GM12878 (cell line): Measurements from ENCODE around the gene TSEN54. TPM values are rescaled to one million over a fixed set of nuclear protein-coding genes. Genes with fewer than 3 reads are reported as not detected.

Experiments used
- CREB1 ChIP-seq: IDR thresholded peaks from 2 replicates; pipeline ENCODE4 v1.6.1; 2012; ENCODE audit warnings: low read depth, mild to moderate bottlenecking, inconsistent platforms
- EP300 ChIP-seq, 2 experiments: fragments of 150-350 bp in 1 of 2; IDR thresholded peaks; 2 replicates each; pipeline ENCODE4 v1.6.1; 2011 to 2012; ENCODE audit warnings: low read depth in 2 of 2, low read length in 2 of 2, borderline replicate concordance in 1 of 2, improper control_type of control experiment in 1 of 2, inconsistent platforms in 1 of 2; ENCODE audit not compliant: control insufficient read depth in 1 of 2
- GATAD2B ChIP-seq: fragments of 450-650 bp; conservative IDR thresholded peaks from 2 replicates; pipeline ENCODE4 v1.6.1; 2017; ENCODE audit warnings: low read depth, mild to moderate bottlenecking, moderate library complexity
- IKZF1 ChIP-seq: fragments of 450-650 bp; conservative IDR thresholded peaks from 2 replicates; pipeline ENCODE4 v1.6.1; 2017; ENCODE audit warnings: antibody characterized with exemption, mild to moderate bottlenecking
- NKRF ChIP-seq: fragments of 450-650 bp; conservative IDR thresholded peaks from 2 replicates; pipeline ENCODE4 v1.6.1; 2017; ENCODE audit warnings: mild to moderate bottlenecking, moderate library complexity
- RUNX3 ChIP-seq: IDR thresholded peaks from 2 replicates; pipeline ENCODE4 v1.6.1; 2012; ENCODE audit warnings: low read length, inconsistent platforms
- ZNF687 ChIP-seq: fragments of 450-650 bp; IDR thresholded peaks from 2 replicates; pipeline ENCODE4 v1.6.1; 2017; ENCODE audit warnings: mild to moderate bottlenecking, moderate library complexity
- polyA plus RNA-seq, 11 experiments: library from polyadenylated mRNA; depleted of rRNA in 4 of 11; unstranded in 6 of 11; stranded (reverse) in 5 of 11; fragments of >200 nt; fragmentation: Nextera tagmentation in 4 of 11; fragmentation: Illumina TruSeq in 1 of 11; extraction: Ambion mirVana in 4 of 11; extraction: Trizol in 1 of 11; gene quantifications; 1 replicate in 1 of 11; 2 replicates in 10 of 11; pipeline versions ENCODE4 v1.2.1 to v1.2.3, GENCODE V29; 2011 to 2016; ENCODE audit warnings: inconsistent platforms in 2 of 11, missing spikeins in 2 of 11, low read depth in 1 of 11
- total RNA-seq, 4 experiments: library from RNA; depleted of rRNA in 3 of 4; stranded (reverse); fragments of >200 nt in 3 of 4; fragmentation: Illumina TruSeq in 1 of 4; extraction: Trizol in 1 of 4; gene quantifications; 2 replicates each; pipeline versions ENCODE4 v1.2.1 to v1.2.3, GENCODE V29; 2013 to 2021

TSEN54 gene
- total and polyA plus RNA-seq, 10 of the 15 experiments (the other 5 are each of a cell fraction or from before 2014, with no cell fraction given), result 7.1 to 48.0 (median 41.1) TPM

- TF ChIP-seq ZNF687, result peak; percentile 70
- TF ChIP-seq IKZF1, result peak; percentile 71
- no peak for TF ChIP-seq NKRF
- no peak for TF ChIP-seq CREB1
- peak; percentile 58 for TF ChIP-seq RUNX3
- peak in 1 of 2 experiments; percentile 13; a peak in 1 of 4 replicates for TF ChIP-seq EP300 (IDR thresholded peaks at IDR 0.05; ENCODE audit: borderline replicate concordance in 1 of 2, control insufficient read depth in 1 of 2, low read depth in 2 of 2, low read length in 2 of 2)
- peak; percentile 81 for TF ChIP-seq GATAD2B
These were observed 18.8 kb downstream of the TSEN54 start (continued) for GRCh38 chr17:75535119-75535537.
